ENCODE results near the gene INSL3. TPM values are rescaled to one million over a fixed set of nuclear protein-coding genes. Genes with fewer than 3 reads are reported as not detected.

INSL3 gene
- total and polyA plus RNA-seq, 4 donors, result 1.5 TPM; not detected in 3

- Histone ChIP-seq H3K27ac (ENCODE audit: low read depth in 1 of 2, low read length in 1 of 2) (no peak overlapping the region), H3K9ac (ENCODE audit: insufficient read depth in 1 of 2, low read length in 2 of 2) (no peak overlapping the region), H3K4me1 (ENCODE audit: control insufficient read depth in 5 of 5, insufficient read depth in 5 of 5, low read length in 5 of 5) (no peaks in the 10 kb centered on the region), H3K36me3 (ENCODE audit: control insufficient read depth in 4 of 4, insufficient read depth in 4 of 4, low read length in 4 of 4) (no peaks in the 10 kb centered on the region), H3K27me3 (ENCODE audit: control insufficient read depth in 3 of 3, insufficient read depth in 3 of 3, low read length in 2 of 3) (peaks cover 0 to 5% (median 0%) of the 10 kb centered on the region in 3 donors), H3K9me3 (ENCODE audit: control insufficient read depth in 4 of 4, insufficient read depth in 3 of 4, low read length in 3 of 4) (peaks cover 0 to 8% (median 0%) of the 10 kb centered on the region in 4 donors), H3K4me3 (no peak overlapping the region)
- WGBS, 2 donors, result 59 to 82% methylated on average over 3 of the region's 3 CpGs
- no peak for TF ChIP-seq CTCF (IDR thresholded peaks at IDR 0.05; ENCODE audit: control extremely low read depth, extremely low read depth)
- ATAC-seq (ENCODE audit: insufficient read depth, low FRiP score) (no peak), DNase-seq (no peak)
Measured at GRCh38 chr19:17806945-17807344, 14.4 kb downstream of the INSL3 start.

- peaks cover 0 to 5% (median 0%) of the 10 kb centered on the region in 3 donors for H3K27me3 ChIP-seq (ENCODE audit: control insufficient read depth in 3 of 3, insufficient read depth in 3 of 3, low read length in 2 of 3)
Measured at GRCh38 chr19:17805427-17805826, 15.9 kb downstream of the INSL3 start.

GRCh38 chr19:17803264-17803896 lies 17.9 kb downstream of the INSL3 start:
- H3K9me3 ChIP-seq (ENCODE audit: control insufficient read depth in 4 of 4, insufficient read depth in 3 of 4, low read length in 3 of 4), result no peaks in the 10 kb centered on the region
- peaks cover 0 to 3% (median 0%) of the 10 kb centered on the region in 3 donors for H3K27me3 ChIP-seq (ENCODE audit: control insufficient read depth in 3 of 3, insufficient read depth in 3 of 3, low read length in 2 of 3)
- no peaks in the 10 kb centered on the region for H3K36me3 ChIP-seq (ENCODE audit: control insufficient read depth in 4 of 4, insufficient read depth in 4 of 4, low read length in 4 of 4)
- DNase-seq, result no peak
- ATAC-seq (ENCODE audit: insufficient read depth, low FRiP score), result no peak
- H3K4me1 ChIP-seq (ENCODE audit: control insufficient read depth in 5 of 5, insufficient read depth in 5 of 5, low read length in 5 of 5), result no peaks in the 10 kb centered on the region
- 28 to 41% methylated on average over 14 of the region's 14 CpGs for WGBS, 2 donors
- no peak for TF ChIP-seq CTCF (IDR thresholded peaks at IDR 0.05; ENCODE audit: control extremely low read depth, extremely low read depth)
- no peak overlapping the region for H3K27ac ChIP-seq (ENCODE audit: low read depth in 1 of 2, low read length in 1 of 2)
- no peak overlapping the region for H3K9ac ChIP-seq (ENCODE audit: insufficient read depth in 1 of 2, low read length in 2 of 2)
- no peak overlapping the region for H3K4me3 ChIP-seq

More at GRCh38 chr19:17805427-17805826, 15.9 kb downstream of the INSL3 start:
- H3K9ac ChIP-seq (ENCODE audit: insufficient read depth in 1 of 2, low read length in 2 of 2), result no peak overlapping the region
- no peak for DNase-seq
- no peak overlapping the region for H3K4me3 ChIP-seq
- no peaks in the 10 kb centered on the region for H3K9me3 ChIP-seq (ENCODE audit: control insufficient read depth in 4 of 4, insufficient read depth in 3 of 4, low read length in 3 of 4)
- 85 to 94% methylated on average over 4 of the region's 4 CpGs for WGBS, 2 donors
- no peaks in the 10 kb centered on the region for H3K36me3 ChIP-seq (ENCODE audit: control insufficient read depth in 4 of 4, insufficient read depth in 4 of 4, low read length in 4 of 4)
- H3K27ac ChIP-seq (ENCODE audit: low read depth in 1 of 2, low read length in 1 of 2), result no peak overlapping the region
- TF ChIP-seq CTCF (IDR thresholded peaks at IDR 0.05; ENCODE audit: control extremely low read depth, extremely low read depth), result no peak
- H3K4me1 ChIP-seq (ENCODE audit: control insufficient read depth in 5 of 5, insufficient read depth in 5 of 5, low read length in 5 of 5), result no peaks in the 10 kb centered on the region
- ATAC-seq (ENCODE audit: insufficient read depth, low FRiP score), result no peak
